ENCODE data around the gene RBM6. TPM values are rescaled to one million over a fixed set of nuclear protein-coding genes. Genes with fewer than 3 reads are reported as not detected.

Gene RBM6
- total RNA-seq, 2 experiments from 2014 or later: 90.8 to 95.2 TPM

DNA sequence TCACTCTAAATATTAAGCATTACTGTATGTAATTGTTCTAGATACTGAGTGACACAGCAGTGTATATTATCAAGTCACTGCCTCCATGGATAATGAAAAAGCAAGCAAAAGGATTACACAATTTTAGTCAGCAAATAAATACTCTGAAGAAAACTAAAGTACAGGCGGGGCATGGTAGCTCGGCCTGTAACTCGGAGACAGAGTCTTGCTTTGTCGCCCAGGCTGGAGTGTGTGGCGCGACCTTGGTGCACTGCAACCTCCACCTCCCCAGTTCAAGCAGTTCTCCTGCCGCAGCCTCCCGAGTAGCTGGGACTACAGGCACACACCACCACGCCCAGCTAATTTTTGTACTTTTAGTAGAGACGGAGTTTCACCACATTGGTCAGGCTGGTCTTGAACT is 32.7 kb downstream of the RBM6 start:
- TF ChIP-seq, protein P1, sequence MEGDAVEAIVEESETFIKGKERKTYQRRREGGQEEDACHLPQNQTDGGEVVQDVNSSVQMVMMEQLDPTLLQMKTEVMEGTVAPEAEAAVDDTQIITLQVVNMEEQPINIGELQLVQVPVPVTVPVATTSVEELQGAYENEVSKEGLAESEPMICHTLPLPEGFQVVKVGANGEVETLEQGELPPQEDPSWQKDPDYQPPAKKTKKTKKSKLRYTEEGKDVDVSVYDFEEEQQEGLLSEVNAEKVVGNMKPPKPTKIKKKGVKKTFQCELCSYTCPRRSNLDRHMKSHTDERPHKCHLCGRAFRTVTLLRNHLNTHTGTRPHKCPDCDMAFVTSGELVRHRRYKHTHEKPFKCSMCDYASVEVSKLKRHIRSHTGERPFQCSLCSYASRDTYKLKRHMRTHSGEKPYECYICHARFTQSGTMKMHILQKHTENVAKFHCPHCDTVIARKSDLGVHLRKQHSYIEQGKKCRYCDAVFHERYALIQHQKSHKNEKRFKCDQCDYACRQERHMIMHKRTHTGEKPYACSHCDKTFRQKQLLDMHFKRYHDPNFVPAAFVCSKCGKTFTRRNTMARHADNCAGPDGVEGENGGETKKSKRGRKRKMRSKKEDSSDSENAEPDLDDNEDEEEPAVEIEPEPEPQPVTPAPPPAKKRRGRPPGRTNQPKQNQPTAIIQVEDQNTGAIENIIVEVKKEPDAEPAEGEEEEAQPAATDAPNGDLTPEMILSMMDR (IDR thresholded peaks at IDR 0.05): no peak
- no peak overlapping the region for H3K4me3 Mint-ChIP-seq
- intact Hi-C loops (cut with micrococcal nuclease): no loop called here
- peaks cover 12% of the 10 kb centered on the region for H3K36me3 Mint-ChIP-seq (ENCODE audit: low read depth)
- no peak overlapping the region for H3K27ac Mint-ChIP-seq
- DNase-seq: no peak
- no peaks in the 10 kb centered on the region for H3K27me3 Mint-ChIP-seq
- no peaks in the 10 kb centered on the region for H3K9me3 Mint-ChIP-seq
- ChIA-PET POLR2A (no interaction called here), CTCF (no interaction called here)
- no peak for ATAC-seq
- H3K4me1 Mint-ChIP-seq (ENCODE audit: low read depth): no peaks in the 10 kb centered on the region

- ATAC-seq: no peak
- Mint-ChIP-seq H3K9me3 (no peaks in the 10 kb centered on the region), H3K36me3 (ENCODE audit: low read depth) (peaks cover 15% of the 10 kb centered on the region), H3K4me3 (no peak overlapping the region), H3K4me1 (ENCODE audit: low read depth) (no peaks in the 10 kb centered on the region), H3K27me3 (no peaks in the 10 kb centered on the region), H3K27ac (no peak overlapping the region)
- ChIA-PET POLR2A (no interaction called here), CTCF (no interaction called here)
- no peak for DNase-seq
- intact Hi-C loops (cut with micrococcal nuclease): no loop called here
- TF ChIP-seq, protein P1 (IDR thresholded peaks at IDR 0.05): no peak
Measured at GRCh38 chr3:49976942-49977341, 37.0 kb downstream of the RBM6 start.

GRCh38 chr3:49984394-49984793 is 44.4 kb downstream of the RBM6 start:
- TF ChIP-seq, protein P1 (IDR thresholded peaks at IDR 0.05): no peak
- Mint-ChIP-seq H3K9me3 (no peaks in the 10 kb centered on the region), H3K4me3 (no peak overlapping the region), H3K27ac (no peak overlapping the region), H3K27me3 (no peaks in the 10 kb centered on the region), H3K36me3 (ENCODE audit: low read depth) (peaks cover 4% of the 10 kb centered on the region), H3K4me1 (ENCODE audit: low read depth) (no peaks in the 10 kb centered on the region)
- POLR2A ChIA-PET: interaction anchor here (0.9 kb wide), 1 partner anchor 8 kb away, joined by 3 read pairs; no protein-coding TSS in a partner anchor
- intact Hi-C loops (cut with micrococcal nuclease): no loop called here
- CTCF ChIA-PET: no interaction called here
- DNase-seq: no peak
- no peak for ATAC-seq

GRCh38 chr3:49992326-49992725 is 52.4 kb downstream of the RBM6 start:
- no peaks in the 10 kb centered on the region for H3K27me3 Mint-ChIP-seq
- no peak overlapping the region for H3K27ac Mint-ChIP-seq
- no peak for DNase-seq
- H3K4me3 Mint-ChIP-seq: no peak overlapping the region
- TF ChIP-seq, protein P1 (IDR thresholded peaks at IDR 0.05): no peak
- intact Hi-C loops (cut with micrococcal nuclease): no loop called here
- no peaks in the 10 kb centered on the region for H3K9me3 Mint-ChIP-seq
- ChIA-PET POLR2A (interaction anchor here (1.1 kb wide), 2 partner anchors 8 kb away, joined by 3 read pairs; no protein-coding TSS in a partner anchor), CTCF (no interaction called here)
- no peaks in the 10 kb centered on the region for H3K36me3 Mint-ChIP-seq (ENCODE audit: low read depth)
- ATAC-seq: no peak
- H3K4me1 Mint-ChIP-seq (ENCODE audit: low read depth): peaks cover 4% of the 10 kb centered on the region

DNA sequence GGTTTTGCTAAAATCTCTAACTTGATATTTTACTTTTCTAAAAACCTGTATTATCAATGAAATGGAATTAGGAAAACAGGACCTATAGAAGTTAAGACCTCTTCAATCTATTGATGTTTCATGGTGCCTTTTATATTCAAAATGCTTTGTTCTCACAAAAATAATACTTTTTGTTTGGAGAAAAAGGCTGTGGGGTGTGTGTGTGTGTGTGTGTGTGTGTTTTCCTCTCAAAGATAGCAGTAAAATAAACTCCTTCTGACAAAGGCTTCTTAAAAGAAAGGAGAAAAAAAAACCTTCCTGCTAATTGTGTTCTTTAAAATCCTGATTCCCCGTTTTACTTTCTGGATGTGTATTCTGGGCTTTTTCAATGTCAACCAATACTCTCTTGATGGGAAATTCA is 54.5 kb downstream of the RBM6 start:
- ATAC-seq (no peak), DNase-seq (no peak)
- Mint-ChIP-seq H3K36me3 (ENCODE audit: low read depth) (peaks cover 6% of the 10 kb centered on the region), H3K27ac (no peak overlapping the region), H3K9me3 (no peaks in the 10 kb centered on the region), H3K4me3 (no peak overlapping the region), H3K27me3 (no peaks in the 10 kb centered on the region), H3K4me1 (ENCODE audit: low read depth) (peaks cover 14% of the 10 kb centered on the region)
- intact Hi-C loops (cut with micrococcal nuclease): no loop called here
- TF ChIP-seq, protein P1 (IDR thresholded peaks at IDR 0.05): no peak
- CTCF ChIA-PET: no interaction called here
- POLR2A ChIA-PET: no interaction called here
